ENCODE measurements around the gene SAMD11.

Gene SAMD11

DNA sequence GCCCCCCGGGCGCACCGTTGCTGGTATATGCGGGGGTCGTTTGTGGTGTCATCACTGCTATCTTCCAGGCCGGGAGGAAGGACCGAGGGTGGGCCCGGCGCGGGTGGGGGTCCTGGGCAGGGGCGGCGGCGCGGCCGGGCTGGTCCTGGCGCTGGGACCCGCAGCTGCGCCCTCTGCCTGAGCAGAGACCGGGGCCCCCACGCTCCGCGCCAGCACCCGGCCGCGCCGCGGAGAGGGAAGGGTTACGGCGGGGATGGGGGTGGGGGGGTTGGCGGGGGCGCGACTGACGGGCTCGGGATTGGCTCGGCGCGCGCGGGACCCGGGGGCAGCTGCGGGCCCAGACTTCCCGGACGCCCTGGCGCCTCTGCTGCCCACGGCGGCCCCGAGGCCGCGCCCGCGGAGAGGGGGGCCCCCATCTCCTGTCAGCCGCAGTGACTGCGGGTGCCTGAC, 13.8 kb upstream of the SAMD11 start:
- H3K79me2 ChIP-seq (ENCODE audit: low read length) = no peaks in the 10 kb centered on the region
- no peak overlapping the region for H3K27ac ChIP-seq (ENCODE audit: low read length)
- TF ChIP-seq EZH2phosphoT487 (IDR thresholded peaks at IDR 0.05; ENCODE audit: low read length) (no peak), EZH2 (optimal IDR thresholded peaks at IDR 0.05; ENCODE audit: low read depth, low read length) (no peak)
- TF ChIP-seq, protein P1, sequence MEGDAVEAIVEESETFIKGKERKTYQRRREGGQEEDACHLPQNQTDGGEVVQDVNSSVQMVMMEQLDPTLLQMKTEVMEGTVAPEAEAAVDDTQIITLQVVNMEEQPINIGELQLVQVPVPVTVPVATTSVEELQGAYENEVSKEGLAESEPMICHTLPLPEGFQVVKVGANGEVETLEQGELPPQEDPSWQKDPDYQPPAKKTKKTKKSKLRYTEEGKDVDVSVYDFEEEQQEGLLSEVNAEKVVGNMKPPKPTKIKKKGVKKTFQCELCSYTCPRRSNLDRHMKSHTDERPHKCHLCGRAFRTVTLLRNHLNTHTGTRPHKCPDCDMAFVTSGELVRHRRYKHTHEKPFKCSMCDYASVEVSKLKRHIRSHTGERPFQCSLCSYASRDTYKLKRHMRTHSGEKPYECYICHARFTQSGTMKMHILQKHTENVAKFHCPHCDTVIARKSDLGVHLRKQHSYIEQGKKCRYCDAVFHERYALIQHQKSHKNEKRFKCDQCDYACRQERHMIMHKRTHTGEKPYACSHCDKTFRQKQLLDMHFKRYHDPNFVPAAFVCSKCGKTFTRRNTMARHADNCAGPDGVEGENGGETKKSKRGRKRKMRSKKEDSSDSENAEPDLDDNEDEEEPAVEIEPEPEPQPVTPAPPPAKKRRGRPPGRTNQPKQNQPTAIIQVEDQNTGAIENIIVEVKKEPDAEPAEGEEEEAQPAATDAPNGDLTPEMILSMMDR (IDR thresholded peaks at IDR 0.05; ENCODE audit: low read length) = no peak
- no peak overlapping the region for H2AFZ ChIP-seq (ENCODE audit: low read length)
- no peak for DNase-seq
- H3K9me3 ChIP-seq (replicated peaks; ENCODE audit: insufficient read depth, low read length) = no peaks in the 10 kb centered on the region
- H4K20me1 ChIP-seq (ENCODE audit: insufficient read depth, low read length) = no peaks in the 10 kb centered on the region
- no peak overlapping the region for H3K9ac ChIP-seq (ENCODE audit: low read length)
- no peaks in the 10 kb centered on the region for H3K9me2 ChIP-seq (replicated peaks; ENCODE audit: insufficient read depth, low read length)
- no peaks in the 10 kb centered on the region for H3F3A ChIP-seq (ENCODE audit: insufficient read depth, low read length)
- no peak overlapping the region for H3K4me2 ChIP-seq (ENCODE audit: low read depth, low read length)
- no peaks in the 10 kb centered on the region for H3K4me1 ChIP-seq (ENCODE audit: low read length)
- H3K4me3 ChIP-seq (ENCODE audit: low read length) = no peak overlapping the region
- H3K27me3 ChIP-seq (replicated peaks; ENCODE audit: insufficient read depth, low read length) = peaks cover 79% of the 10 kb centered on the region
- H3K36me3 ChIP-seq (replicated peaks; ENCODE audit: insufficient read depth, low read length) = no peaks in the 10 kb centered on the region

DNA sequence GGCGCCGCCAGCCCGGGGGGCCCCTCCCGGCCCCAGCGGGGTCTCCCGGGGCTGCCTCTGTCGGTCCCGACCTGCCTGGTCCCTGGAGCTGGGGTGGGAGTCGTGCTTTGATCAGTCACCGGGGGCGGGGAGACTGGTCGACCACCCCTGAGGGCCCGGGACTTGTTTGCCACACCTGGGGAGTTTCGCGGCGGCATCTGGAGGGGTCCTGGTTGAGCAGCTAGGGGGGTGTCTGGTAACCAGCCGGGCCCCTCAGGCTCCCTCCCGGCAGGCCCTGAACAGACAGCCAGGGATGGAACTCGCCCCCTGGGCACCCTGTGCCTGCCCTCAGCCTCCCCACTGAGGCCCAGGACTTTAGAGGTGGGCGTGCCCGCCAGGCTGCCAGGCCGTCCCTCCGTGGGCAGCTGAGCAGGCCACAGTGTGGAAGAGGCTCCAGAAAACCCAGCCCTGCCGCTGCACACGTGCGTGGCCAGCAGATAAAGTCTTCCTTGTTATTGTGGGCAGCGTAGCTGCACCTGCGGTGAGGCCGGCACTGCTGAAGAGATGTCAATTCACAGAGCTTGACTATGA, 13.3 kb upstream of the SAMD11 start:
- no peak for DNase-seq
- Histone ChIP-seq H2AFZ (ENCODE audit: low read length) (no peak overlapping the region), H3K4me2 (ENCODE audit: low read depth, low read length) (no peak overlapping the region), H3K9ac (ENCODE audit: low read length) (no peak overlapping the region), H3F3A (ENCODE audit: insufficient read depth, low read length) (no peaks in the 10 kb centered on the region), H3K4me1 (ENCODE audit: low read length) (no peaks in the 10 kb centered on the region), H3K4me3 (ENCODE audit: low read length) (no peak overlapping the region), H3K27ac (ENCODE audit: low read length) (no peak overlapping the region), H3K9me3 (replicated peaks; ENCODE audit: insufficient read depth, low read length) (no peaks in the 10 kb centered on the region), H3K9me2 (replicated peaks; ENCODE audit: insufficient read depth, low read length) (no peaks in the 10 kb centered on the region), H4K20me1 (ENCODE audit: insufficient read depth, low read length) (no peaks in the 10 kb centered on the region), H3K36me3 (replicated peaks; ENCODE audit: insufficient read depth, low read length) (no peaks in the 10 kb centered on the region), H3K79me2 (ENCODE audit: low read length) (no peaks in the 10 kb centered on the region), H3K27me3 (replicated peaks; ENCODE audit: insufficient read depth, low read length) (peaks cover 79% of the 10 kb centered on the region)
- TF ChIP-seq EZH2 (optimal IDR thresholded peaks at IDR 0.05; ENCODE audit: low read depth, low read length) (no peak), EZH2phosphoT487 (IDR thresholded peaks at IDR 0.05; ENCODE audit: low read length) (no peak)
- TF ChIP-seq, protein P1 (IDR thresholded peaks at IDR 0.05; ENCODE audit: low read length) = no peak

DNA sequence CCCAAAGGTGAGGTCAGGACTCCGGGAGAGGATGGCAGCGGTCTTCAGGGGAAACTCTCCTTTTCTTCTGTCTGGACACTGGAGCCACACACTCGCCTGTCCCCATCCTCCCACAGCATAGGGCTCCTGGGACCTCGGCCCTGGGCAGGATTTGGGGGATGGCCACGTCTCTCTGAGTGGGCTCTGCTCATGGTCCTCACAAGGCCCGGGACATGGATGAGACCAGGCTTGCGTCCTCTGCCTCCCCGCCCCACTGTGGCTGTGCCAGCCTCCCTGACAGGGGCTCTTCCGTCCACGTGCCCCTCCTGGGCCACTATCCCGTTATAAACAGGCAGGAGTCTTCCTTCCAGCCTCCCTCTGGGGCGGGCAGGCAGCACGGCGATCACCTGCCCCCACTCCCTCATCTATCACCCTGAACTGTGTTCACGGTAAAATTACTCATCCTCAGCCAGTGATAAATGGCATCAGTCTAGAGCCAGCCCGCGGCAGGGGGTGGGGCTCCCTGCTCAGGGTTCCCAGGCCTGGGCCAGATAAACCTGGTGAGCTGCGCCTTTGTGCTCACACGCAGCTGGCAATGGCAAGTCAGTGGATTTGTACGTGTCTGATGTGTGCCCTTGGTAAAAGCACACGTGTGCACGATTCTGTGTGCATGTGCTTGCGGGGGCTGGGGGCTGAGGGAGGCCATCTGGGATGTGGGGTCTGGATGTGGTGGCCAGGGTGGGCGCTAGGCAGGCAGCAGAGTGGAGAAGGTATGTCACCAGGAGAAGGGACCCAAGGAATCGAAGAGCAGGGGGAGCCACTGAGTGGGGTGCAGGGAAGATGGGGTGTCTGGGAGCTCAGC, 12.6 kb upstream of the SAMD11 start:
- H4K20me1 ChIP-seq (ENCODE audit: insufficient read depth, low read length) = no peaks in the 10 kb centered on the region
- H3K27ac ChIP-seq (ENCODE audit: low read length) = no peak overlapping the region
- peaks cover 79% of the 10 kb centered on the region for H3K27me3 ChIP-seq (replicated peaks; ENCODE audit: insufficient read depth, low read length)
- H3K9me2 ChIP-seq (replicated peaks; ENCODE audit: insufficient read depth, low read length) = no peaks in the 10 kb centered on the region
- no peaks in the 10 kb centered on the region for H3F3A ChIP-seq (ENCODE audit: insufficient read depth, low read length)
- no peaks in the 10 kb centered on the region for H3K9me3 ChIP-seq (replicated peaks; ENCODE audit: insufficient read depth, low read length)
- H3K9ac ChIP-seq (ENCODE audit: low read length) = no peak overlapping the region
- no peak overlapping the region for H3K4me3 ChIP-seq (ENCODE audit: low read length)
- H3K36me3 ChIP-seq (replicated peaks; ENCODE audit: insufficient read depth, low read length) = no peaks in the 10 kb centered on the region
- TF ChIP-seq, protein P1 (IDR thresholded peaks at IDR 0.05; ENCODE audit: low read length) = no peak
- no peak for TF ChIP-seq EZH2 (optimal IDR thresholded peaks at IDR 0.05; ENCODE audit: low read depth, low read length)
- TF ChIP-seq EZH2phosphoT487 (IDR thresholded peaks at IDR 0.05; ENCODE audit: low read length) = no peak
- no peak overlapping the region for H3K4me2 ChIP-seq (ENCODE audit: low read depth, low read length)
- H2AFZ ChIP-seq (ENCODE audit: low read length) = no peak overlapping the region
- H3K4me1 ChIP-seq (ENCODE audit: low read length) = no peaks in the 10 kb centered on the region
- DNase-seq = no peak
- H3K79me2 ChIP-seq (ENCODE audit: low read length) = no peaks in the 10 kb centered on the region
